Measurements from ENCODE around the gene GLTPD2.
"Not testable (repeated sequence)": the region's sequence is repeated elsewhere in the genome, so short reads cannot be mapped to it uniquely, and the experiment has no call there.

GRCh38 chr17:4832829-4833177 is 44.0 kb downstream of the GLTPD2 start:
- TF ChIP-seq, protein P1, sequence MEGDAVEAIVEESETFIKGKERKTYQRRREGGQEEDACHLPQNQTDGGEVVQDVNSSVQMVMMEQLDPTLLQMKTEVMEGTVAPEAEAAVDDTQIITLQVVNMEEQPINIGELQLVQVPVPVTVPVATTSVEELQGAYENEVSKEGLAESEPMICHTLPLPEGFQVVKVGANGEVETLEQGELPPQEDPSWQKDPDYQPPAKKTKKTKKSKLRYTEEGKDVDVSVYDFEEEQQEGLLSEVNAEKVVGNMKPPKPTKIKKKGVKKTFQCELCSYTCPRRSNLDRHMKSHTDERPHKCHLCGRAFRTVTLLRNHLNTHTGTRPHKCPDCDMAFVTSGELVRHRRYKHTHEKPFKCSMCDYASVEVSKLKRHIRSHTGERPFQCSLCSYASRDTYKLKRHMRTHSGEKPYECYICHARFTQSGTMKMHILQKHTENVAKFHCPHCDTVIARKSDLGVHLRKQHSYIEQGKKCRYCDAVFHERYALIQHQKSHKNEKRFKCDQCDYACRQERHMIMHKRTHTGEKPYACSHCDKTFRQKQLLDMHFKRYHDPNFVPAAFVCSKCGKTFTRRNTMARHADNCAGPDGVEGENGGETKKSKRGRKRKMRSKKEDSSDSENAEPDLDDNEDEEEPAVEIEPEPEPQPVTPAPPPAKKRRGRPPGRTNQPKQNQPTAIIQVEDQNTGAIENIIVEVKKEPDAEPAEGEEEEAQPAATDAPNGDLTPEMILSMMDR (conservative IDR thresholded peaks at IDR 0.05; ENCODE audit: low read depth, low read length): not testable (repeated sequence)
- TF ChIP-seq EZH2 (IDR thresholded peaks at IDR 0.05; ENCODE audit: borderline replicate concordance, low read depth, low read length, poor library complexity, severe bottlenecking): not testable (repeated sequence)

Data from A673 (cell line).